Naive thymus-derived CD8-positive, alpha-beta T cell (primary cell): ENCODE measurements around the gene HENMT1. TPM values are rescaled to one million over a fixed set of nuclear protein-coding genes. Genes with fewer than 3 reads are reported as not detected.
A peak's percentile ranks its signal among the peaks of the same experiment; 100 is the strongest.

ENCODE experiments used
- ATAC-seq, 2 donors: fragments of 150-1000 bp; cut with Tn5 transposase in 1 of 2; sonication (Bioruptor Pico), chemical (Tn5 transposase) in 1 of 2; 1 replicate in 1 of 2; 2 replicates in 1 of 2; pipeline ENCODE4 v1.10.0; 2021; ENCODE audit warnings: mild to moderate bottlenecking in 2 of 2, moderate library complexity in 2 of 2
- POLR2A ChIA-PET: fragments of 350-600 bp; sonication (Branson Sonifier 250); formaldehyde crosslinking; loops from one replicate; lab custom pipeline; 2021; ENCODE audit warnings: antibody characterized with exemption; lab: Charles Lee
- DNase-seq, 10 donors: peaks; one replicate each; pipeline versions ENCODE4 v3.0.0 to v3.0.0-alpha.2; 2020 to 2022
- H3K27ac Mint-ChIP-seq, 10 donors: one replicate each; pipeline ENCODE4 v1.8.0; 2020 to 2022; ENCODE audit warnings: mild to moderate bottlenecking in 10 of 10, mixed read lengths in 10 of 10, moderate library complexity in 4 of 10, inconsistent platforms in 1 of 10
- H3K27me3 Mint-ChIP-seq, 5 donors: one replicate each; pipeline ENCODE4 v1.8.0; 2021 to 2022; ENCODE audit warnings: mixed read lengths in 5 of 5
- H3K36me3 Mint-ChIP-seq, 3 donors: one replicate each; pipeline ENCODE4 v1.8.0; 2020 to 2022; ENCODE audit warnings: mixed read lengths in 3 of 3, mild to moderate bottlenecking in 2 of 3, inconsistent platforms in 1 of 3
- H3K4me1 Mint-ChIP-seq, 4 donors: one replicate each; pipeline ENCODE4 v1.8.0; 2021 to 2022; ENCODE audit warnings: mixed read lengths in 4 of 4
- H3K4me3 Mint-ChIP-seq, 10 donors: one replicate each; pipeline ENCODE4 v1.8.0; 2020 to 2022; ENCODE audit warnings: mild to moderate bottlenecking in 10 of 10, mixed read lengths in 10 of 10, moderate library complexity in 6 of 10, inconsistent platforms in 1 of 10
- H3K9me3 Mint-ChIP-seq, 9 donors: one replicate each; pipeline ENCODE4 v1.8.0; 2020 to 2022; ENCODE audit warnings: mixed read lengths in 9 of 9, mild to moderate bottlenecking in 3 of 9, inconsistent platforms in 1 of 9, moderate library complexity in 1 of 9
- polyA plus RNA-seq, 3 donors: library from polyadenylated mRNA; unstranded; fragments of 300-500 nt; fragmentation: Illumina TruSeq; gene quantifications; one replicate each; pipeline ENCODE4 v1.2.3, GENCODE V29; 2021
- total RNA-seq, 8 experiments: library from RNA in 2 of 8; stranded (reverse) in 2 of 8; gene quantifications; one replicate each; pipeline ENCODE4 v1.2.3 and lab custom pipeline; 2021 to 2026

The HENMT1 gene
- total and polyA plus RNA-seq, 5 experiments from 2014 or later: 24.8 to 53.8 (median 38.1) TPM

- Mint-ChIP-seq H3K27me3 (no peaks in the 10 kb centered on the region), H3K4me3 (no peak overlapping the region), H3K36me3 (peaks cover 0 to 25% (median 0%) of the 10 kb centered on the region in 3 donors), H3K4me1 (peaks cover 0 to 4% (median 0%) of the 10 kb centered on the region in 4 donors), H3K9me3 (no peaks in the 10 kb centered on the region), H3K27ac (no peak overlapping the region)
- POLR2A ChIA-PET: interaction anchor here (0.6 kb wide), 1 partner anchor 25 kb away, joined by 3 read pairs; no protein-coding TSS in a partner anchor
- ATAC-seq (no peak), DNase-seq (no peak)
These were observed 43.2 kb downstream of the HENMT1 start for GRCh38 chr1:108617724-108618056.

- POLR2A ChIA-PET: interaction anchor here (0.6 kb wide), 1 partner anchor 26 kb away, joined by 3 read pairs; no protein-coding TSS in a partner anchor
- Mint-ChIP-seq H3K27ac (no peak overlapping the region), H3K36me3 (peaks cover 0 to 23% (median 2%) of the 10 kb centered on the region in 3 donors), H3K4me3 (no peak overlapping the region), H3K9me3 (no peaks in the 10 kb centered on the region), H3K4me1 (peaks cover 0 to 1% (median 0%) of the 10 kb centered on the region in 4 donors), H3K27me3 (no peaks in the 10 kb centered on the region)
- ATAC-seq: no peak
- DNase-seq: no peak
These were observed 43.7 kb downstream of the HENMT1 start for GRCh38 chr1:108617008-108617723.

GRCh38 chr1:108615544-108615943, 45.3 kb downstream of the HENMT1 start:
- no peak for ATAC-seq
- Mint-ChIP-seq H3K27me3 (no peaks in the 10 kb centered on the region), H3K4me3 (no peak overlapping the region), H3K9me3 (no peaks in the 10 kb centered on the region), H3K27ac (no peak overlapping the region), H3K36me3 (peaks cover 0 to 19% (median 4%) of the 10 kb centered on the region in 3 donors), H3K4me1 (no peaks in the 10 kb centered on the region)
- POLR2A ChIA-PET: interaction anchor here (0.5 to 1.3 kb wide), 2 partner anchors 28 to 211 kb away, joined by 3 to 4 read pairs; no protein-coding TSS in a partner anchor
- no peak for DNase-seq

- ATAC-seq (no peak), DNase-seq (no peak)
- POLR2A ChIA-PET: interaction anchor here (0.6 to 1.5 kb wide), 2 partner anchors 34 to 464 kb away, joined by 3 read pairs; no protein-coding TSS in a partner anchor
- H3K27me3 Mint-ChIP-seq: no peaks in the 10 kb centered on the region
- H3K9me3 Mint-ChIP-seq: no peaks in the 10 kb centered on the region
- peaks cover 6 to 29% (median 18%) of the 10 kb centered on the region in 3 donors for H3K36me3 Mint-ChIP-seq
- H3K27ac Mint-ChIP-seq: no peak overlapping the region
- no peaks in the 10 kb centered on the region for H3K4me1 Mint-ChIP-seq
- H3K4me3 Mint-ChIP-seq: no peak overlapping the region
These were observed 48.4 kb downstream of the HENMT1 start for GRCh38 chr1:108612496-108612895.

- no peaks in the 10 kb centered on the region for H3K4me1 Mint-ChIP-seq
- POLR2A ChIA-PET: interaction anchor here (0.6 to 1.5 kb wide), 2 partner anchors 35 to 465 kb away, joined by 3 read pairs; no protein-coding TSS in a partner anchor
- H3K27ac Mint-ChIP-seq: no peak overlapping the region
- H3K27me3 Mint-ChIP-seq: no peaks in the 10 kb centered on the region
- DNase-seq: no peak
- no peak for ATAC-seq
- H3K9me3 Mint-ChIP-seq: no peaks in the 10 kb centered on the region
- no peak overlapping the region for H3K4me3 Mint-ChIP-seq
- H3K36me3 Mint-ChIP-seq: peaks cover 6 to 32% (median 18%) of the 10 kb centered on the region in 3 donors
These were observed 48.9 kb downstream of the HENMT1 start for GRCh38 chr1:108611984-108612383.

GRCh38 chr1:108610073-108610472, 50.8 kb downstream of the HENMT1 start:
- Mint-ChIP-seq H3K4me1 (no peaks in the 10 kb centered on the region), H3K9me3 (no peaks in the 10 kb centered on the region), H3K4me3 (no peak overlapping the region), H3K36me3 (peaks cover 6 to 37% (median 24%) of the 10 kb centered on the region in 3 donors), H3K27me3 (no peaks in the 10 kb centered on the region), H3K27ac (no peak overlapping the region)
- no peak for ATAC-seq
- POLR2A ChIA-PET: no interaction called here
- DNase-seq: no peak

GRCh38 chr1:108609483-108610049, 51.3 kb downstream of the HENMT1 start:
- H3K27ac Mint-ChIP-seq: no peak overlapping the region
- H3K9me3 Mint-ChIP-seq: no peaks in the 10 kb centered on the region
- H3K27me3 Mint-ChIP-seq: no peaks in the 10 kb centered on the region
- no peak overlapping the region for H3K4me3 Mint-ChIP-seq
- POLR2A ChIA-PET: no interaction called here
- H3K4me1 Mint-ChIP-seq: no peaks in the 10 kb centered on the region
- H3K36me3 Mint-ChIP-seq: peaks cover 6 to 39% (median 24%) of the 10 kb centered on the region in 3 donors
- ATAC-seq: no peak
- DNase-seq: no peak

GRCh38 chr1:108606478-108606877, 54.4 kb downstream of the HENMT1 start:
- ATAC-seq (no peak), DNase-seq (no peak)
- Mint-ChIP-seq H3K27me3 (no peaks in the 10 kb centered on the region), H3K9me3 (no peaks in the 10 kb centered on the region), H3K36me3 (peaks cover 6 to 39% (median 20%) of the 10 kb centered on the region in 3 donors), H3K27ac (no peak overlapping the region), H3K4me3 (no peak overlapping the region), H3K4me1 (no peaks in the 10 kb centered on the region)
- POLR2A ChIA-PET: no interaction called here

GRCh38 chr1:108605633-108606032, 55.3 kb downstream of the HENMT1 start:
- ATAC-seq (no peak), DNase-seq (no peak)
- H3K27me3 Mint-ChIP-seq: no peaks in the 10 kb centered on the region
- peaks cover 6 to 42% (median 20%) of the 10 kb centered on the region in 3 donors for H3K36me3 Mint-ChIP-seq
- H3K9me3 Mint-ChIP-seq: no peaks in the 10 kb centered on the region
- H3K4me3 Mint-ChIP-seq: no peak overlapping the region
- H3K4me1 Mint-ChIP-seq: no peaks in the 10 kb centered on the region
- POLR2A ChIA-PET: no interaction called here
- no peak overlapping the region for H3K27ac Mint-ChIP-seq

GRCh38 chr1:108601708-108602410, 59.0 kb downstream of the HENMT1 start:
- H3K27ac Mint-ChIP-seq: peak overlapping the region in 1 of 10 donors; percentile 42
- H3K36me3 Mint-ChIP-seq: peaks cover 0 to 25% (median 9%) of the 10 kb centered on the region in 3 donors
- no peaks in the 10 kb centered on the region for H3K27me3 Mint-ChIP-seq
- H3K4me3 Mint-ChIP-seq: no peak overlapping the region
- H3K4me1 Mint-ChIP-seq: peaks cover 0 to 9% (median 1%) of the 10 kb centered on the region in 4 donors
- H3K9me3 Mint-ChIP-seq: no peaks in the 10 kb centered on the region
- DNase-seq (no peak), ATAC-seq (no peak)
- POLR2A ChIA-PET: no interaction called here

- ATAC-seq (no peak), DNase-seq (no peak)
- Mint-ChIP-seq H3K36me3 (peaks cover 0 to 25% (median 3%) of the 10 kb centered on the region in 3 donors), H3K4me3 (no peak overlapping the region), H3K9me3 (no peaks in the 10 kb centered on the region), H3K27me3 (no peaks in the 10 kb centered on the region), H3K27ac (no peak overlapping the region), H3K4me1 (peaks cover 0 to 10% (median 4%) of the 10 kb centered on the region in 4 donors)
- POLR2A ChIA-PET: no interaction called here
These were observed 60.4 kb downstream of the HENMT1 start for GRCh38 chr1:108600504-108600903.

- Mint-ChIP-seq H3K4me3 (no peak overlapping the region), H3K9me3 (no peaks in the 10 kb centered on the region), H3K27me3 (no peaks in the 10 kb centered on the region), H3K36me3 (peaks cover 0 to 23% (median 9%) of the 10 kb centered on the region in 3 donors), H3K27ac (no peak overlapping the region), H3K4me1 (peaks cover 1 to 10% (median 5%) of the 10 kb centered on the region in 4 donors)
- DNase-seq (no peak), ATAC-seq (no peak)
- POLR2A ChIA-PET: no interaction called here
These were observed 62.6 kb downstream of the HENMT1 start for GRCh38 chr1:108598340-108598739.
